ELF-1 (cell line): Measurements from ENCODE around the gene MEX3C.
A peak's percentile ranks its signal among the peaks of the same experiment; 100 is the strongest.

Source experiments
- DNase-seq: peaks from one replicate; pipeline ENCODE4 v3.0.0-alpha.2; 2016; ENCODE audit warnings: low read depth, low spot score

MEX3C gene

GRCh38 chr18:51197661-51198424 lies at the start of gene MEX3C:
TSS of gene MEX3C (minus strand) at chr18:51197681. CDS start at chr18:51197320, 361 bp downstream.
- peak; percentile 100 for DNase-seq

DNA sequence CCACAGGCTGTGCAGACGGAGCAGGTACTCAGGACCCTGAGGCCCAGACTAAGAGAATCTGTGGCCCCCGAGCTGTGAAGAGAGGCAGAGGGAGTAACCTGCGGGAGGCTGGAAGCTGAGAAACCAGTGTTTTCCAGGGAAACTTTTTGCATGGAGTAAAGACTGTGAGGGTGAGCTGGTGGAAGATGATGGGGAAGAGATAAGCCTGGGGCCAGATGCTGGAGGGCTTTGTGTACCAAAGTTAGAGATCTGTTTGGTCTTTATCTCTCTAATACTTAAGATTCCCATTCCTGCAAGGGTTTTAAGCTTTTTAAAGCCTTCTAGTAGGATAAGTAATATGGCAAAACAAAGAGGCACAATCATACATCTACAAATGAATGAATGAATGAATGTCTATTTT lies 43.7 kb upstream of the MEX3C start:
- no peak for DNase-seq

DNA sequence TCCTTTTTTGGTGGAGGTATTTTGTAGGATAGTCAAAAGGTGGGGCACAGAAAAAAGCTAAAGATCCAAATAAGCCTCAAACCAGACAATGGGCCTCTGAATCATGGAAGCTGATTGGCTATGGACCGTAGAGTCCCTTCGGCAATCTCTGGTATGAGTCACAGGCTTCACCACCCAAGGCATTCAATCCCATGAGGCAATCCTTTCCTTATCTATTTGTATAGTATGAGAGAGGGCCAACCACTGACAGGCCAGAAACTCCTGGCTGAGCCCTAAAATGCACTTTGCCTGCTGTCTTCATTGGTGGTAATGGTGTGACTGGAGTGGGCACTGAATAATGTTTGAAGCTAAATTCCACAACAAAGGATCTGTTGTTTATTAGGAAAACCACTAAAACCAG lies 38.7 kb upstream of the MEX3C start:
- DNase-seq = peak; percentile 78

GRCh38 chr18:51235009-51235789 lies 37.7 kb upstream of the MEX3C start:
- DNase-seq = peak; percentile 55

DNA sequence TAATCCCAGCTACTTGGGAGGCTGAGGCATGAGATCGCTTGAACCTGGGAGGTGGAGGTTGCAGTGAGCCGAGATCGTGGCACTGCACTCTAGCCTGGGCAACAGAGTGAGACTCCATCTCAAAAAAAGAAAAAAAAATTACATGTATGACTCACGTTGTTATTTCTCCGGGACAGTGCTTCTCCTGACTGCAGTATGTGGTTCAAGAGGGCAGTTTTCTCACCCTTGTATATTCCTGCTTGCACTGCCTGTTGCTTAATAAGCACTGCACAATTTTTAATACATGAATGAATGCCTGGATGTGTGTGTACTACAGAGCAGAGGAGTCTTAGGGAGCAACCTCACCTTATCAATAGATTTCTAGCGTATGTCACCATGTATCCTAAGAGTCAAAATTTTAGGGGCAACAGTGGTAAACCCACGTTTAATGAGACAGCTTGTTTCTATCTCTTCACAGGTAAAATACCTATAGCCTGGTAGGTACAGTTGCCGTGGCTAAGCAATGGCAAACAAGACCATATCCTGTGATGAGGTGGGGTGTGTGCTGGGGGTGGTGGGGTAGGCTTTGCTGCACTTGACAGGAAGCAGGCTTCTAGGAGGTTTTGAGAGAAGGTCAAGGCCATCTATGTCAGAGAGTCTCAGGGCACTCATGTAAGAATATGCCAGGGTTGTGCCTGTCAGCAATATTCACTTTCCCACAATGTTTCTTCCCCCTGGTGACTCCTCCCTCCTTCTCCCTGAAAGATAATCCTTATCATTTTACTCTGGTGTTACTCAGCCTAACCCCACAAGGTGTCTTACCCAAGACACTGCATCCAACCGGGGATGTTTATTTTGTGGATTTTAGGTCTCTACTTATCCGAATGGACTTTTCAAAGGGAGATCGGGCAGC lies 36.9 kb upstream of the MEX3C start:
- DNase-seq = no peak

DNA sequence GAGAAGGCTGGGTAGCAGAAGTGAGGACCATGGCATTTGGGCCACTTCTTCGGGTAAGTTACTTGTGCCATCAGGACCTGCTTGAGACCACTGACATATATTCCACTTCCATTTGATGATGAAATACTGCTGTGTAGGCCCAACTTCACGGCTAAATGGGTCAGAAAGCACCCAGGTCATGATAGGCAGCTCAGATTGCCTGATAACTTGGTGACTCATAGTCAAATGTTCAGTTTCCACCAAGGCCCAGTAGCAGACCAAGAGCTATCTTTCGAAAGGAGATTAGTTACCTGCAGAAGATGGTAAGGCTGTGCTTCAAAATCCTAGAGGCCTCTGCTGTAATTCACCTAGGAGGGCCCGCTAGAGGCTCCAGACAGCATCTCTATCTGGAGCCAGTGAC lies 31.8 kb upstream of the MEX3C start:
- no peak for DNase-seq

DNA sequence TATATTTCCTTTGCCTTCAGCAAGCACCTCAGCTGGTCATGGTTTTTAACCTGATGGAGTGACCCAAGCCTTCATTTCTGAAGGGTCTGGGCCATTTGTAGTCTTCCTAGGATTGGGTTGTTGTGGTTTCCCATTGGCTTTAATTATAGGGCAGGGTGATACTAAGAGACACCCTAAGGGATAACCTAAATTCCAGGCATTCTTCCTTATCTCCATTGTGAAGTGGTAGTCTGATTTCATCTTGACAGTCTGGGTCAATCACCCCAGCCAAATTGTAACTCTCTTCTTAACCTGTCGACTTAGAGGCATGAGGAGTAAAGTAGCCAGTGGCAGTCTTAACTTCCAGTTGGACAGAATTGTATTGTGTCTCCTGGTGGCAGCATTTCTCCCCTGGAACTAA lies 30.2 kb upstream of the MEX3C start:
- DNase-seq = peak; percentile 73

GRCh38 chr18:51226587-51227350 lies 29.3 kb upstream of the MEX3C start:
- DNase-seq = no peak

GRCh38 chr18:51226068-51226467 lies 28.6 kb upstream of the MEX3C start:
- DNase-seq = no peak

GRCh38 chr18:51212606-51213005 lies 15.1 kb upstream of the MEX3C start:
- no peak for DNase-seq

DNA sequence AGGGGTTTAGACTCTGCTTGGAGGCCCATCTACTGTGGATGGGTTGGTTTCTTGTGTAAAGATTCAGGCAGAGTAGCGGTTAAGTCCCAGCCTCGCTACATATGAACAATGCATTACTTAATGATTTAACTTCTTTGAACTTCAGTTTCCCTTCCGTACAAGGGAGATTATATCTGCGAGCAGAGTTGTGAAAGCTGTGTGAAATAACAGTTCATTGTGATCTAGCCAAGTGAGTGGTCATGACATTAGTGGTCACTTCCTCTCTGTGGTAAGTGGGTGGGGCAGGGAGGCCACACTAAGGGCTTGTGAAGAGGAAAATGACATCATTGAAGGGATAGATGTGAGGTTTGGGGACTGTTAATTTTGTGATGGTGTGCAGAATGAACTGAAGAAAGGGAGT lies 14.1 kb upstream of the MEX3C start:
- DNase-seq = no peak

GRCh38 chr18:51196811-51197660 lies 445 bp downstream of the MEX3C start:
- DNase-seq = peak; percentile 60

DNA sequence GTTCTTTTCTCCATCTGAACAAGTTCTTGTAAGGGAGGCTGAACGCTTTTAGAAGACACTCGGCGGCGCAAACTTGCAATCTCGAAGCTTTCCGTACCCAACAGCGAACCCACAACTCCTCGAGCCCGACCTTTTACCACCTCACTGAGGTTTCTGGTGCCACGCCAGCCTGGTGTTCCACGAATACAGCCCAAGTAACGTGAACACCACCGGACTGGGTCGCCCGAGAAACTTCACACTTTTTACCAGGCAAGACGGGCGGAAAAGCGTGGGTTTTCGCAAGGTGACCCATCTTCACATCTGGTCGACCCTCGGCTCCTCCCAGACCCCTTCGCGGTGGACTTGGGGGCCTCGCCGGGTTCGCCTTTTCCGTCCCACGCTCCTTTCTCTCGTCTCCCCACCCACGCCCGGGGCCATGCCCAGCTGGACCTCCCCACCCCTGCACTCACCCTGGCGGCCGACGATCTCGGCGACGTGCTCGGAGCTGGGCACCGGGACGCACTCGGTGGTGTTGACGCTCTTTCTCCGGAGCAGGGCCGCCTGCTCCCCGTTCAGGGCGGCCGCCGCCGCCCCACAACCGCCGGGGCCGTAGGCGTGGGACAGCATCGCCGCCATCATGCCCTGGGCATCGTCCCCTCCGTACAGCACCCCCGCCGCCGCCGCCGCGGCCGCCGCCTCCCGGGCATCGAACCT lies 1.2 kb downstream of the MEX3C start:
- DNase-seq = peak; percentile 57

- DNase-seq = peak; percentile 79
These were observed 1.9 kb downstream of the MEX3C start for GRCh38 chr18:51195451-51196117.

GRCh38 chr18:51195086-51195450 lies 2.4 kb downstream of the MEX3C start:
- DNase-seq = no peak

- DNase-seq = peak; percentile 28
These were observed 2.9 kb downstream of the MEX3C start for GRCh38 chr18:51194604-51195003.

DNA sequence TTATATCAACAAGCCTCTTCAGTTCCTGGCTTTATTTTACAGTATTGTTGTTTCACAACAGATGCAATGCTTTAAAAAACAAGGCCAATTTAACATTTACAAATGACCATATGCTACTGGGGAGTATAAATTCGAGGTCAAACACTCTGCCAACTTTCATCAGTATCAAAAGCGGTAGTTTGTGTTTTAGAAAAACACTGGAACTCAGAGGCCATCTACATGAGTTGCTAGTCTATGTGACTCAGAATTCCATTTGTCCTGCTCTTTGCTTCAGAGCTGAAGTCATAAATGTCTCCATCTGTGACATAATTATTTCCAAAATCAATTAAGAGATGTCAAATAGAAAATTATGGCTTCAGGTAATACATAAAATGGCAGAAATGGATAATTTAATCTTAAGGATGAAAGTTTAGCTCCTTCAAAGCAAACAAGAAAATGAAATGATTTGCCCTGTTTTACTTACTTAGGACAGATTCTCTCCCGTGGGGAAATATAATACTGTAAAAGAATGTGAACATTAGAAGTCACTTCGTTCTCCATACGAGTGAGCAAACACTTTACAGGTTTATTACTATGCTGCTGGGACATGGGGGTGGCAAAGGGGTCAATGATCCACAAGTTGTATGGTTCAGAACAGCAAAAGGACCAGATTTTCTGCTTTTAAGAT lies 3.7 kb downstream of the MEX3C start:
- no peak for DNase-seq

DNA sequence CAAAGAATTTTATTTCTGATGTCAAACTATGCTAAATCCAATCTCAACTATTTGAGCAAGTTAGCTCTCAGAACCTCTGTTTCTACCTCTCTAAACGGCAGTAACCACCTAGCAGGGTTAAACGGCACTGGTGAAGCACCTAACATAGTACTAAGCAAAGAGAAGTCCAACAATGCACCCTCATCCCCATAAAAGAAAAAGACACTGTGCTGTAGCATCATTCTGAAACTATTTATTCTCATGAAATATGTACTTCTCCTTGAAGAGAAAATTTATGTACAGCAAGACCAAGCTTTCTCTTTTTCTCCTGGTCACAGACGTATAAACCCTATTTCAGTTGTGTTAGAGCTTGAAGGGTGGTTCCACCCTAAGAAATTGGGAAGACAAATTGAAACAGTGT lies 4.8 kb downstream of the MEX3C start:
- DNase-seq = no peak

DNA sequence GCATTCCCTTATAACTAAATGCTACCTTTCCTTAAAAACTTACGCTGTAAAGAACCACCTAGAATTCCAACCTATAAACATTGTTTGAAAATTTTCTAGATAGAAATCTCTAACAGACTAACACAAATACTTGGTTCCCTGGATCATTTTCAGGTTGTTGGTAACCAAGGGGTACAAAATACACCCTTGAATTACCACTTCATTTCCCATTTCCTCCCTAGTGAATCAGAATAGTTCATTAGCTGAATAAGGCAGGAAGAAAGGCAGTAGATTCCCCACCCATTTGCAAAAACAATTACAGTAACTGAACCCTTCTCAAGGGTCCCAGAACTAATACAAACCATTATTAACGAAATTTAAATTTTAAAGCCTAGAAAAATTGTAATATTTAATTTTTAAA lies 5.5 kb downstream of the MEX3C start:
- DNase-seq = no peak
